Peyer's patch (tissue), 4 donors: ENCODE data around the gene ACTR8. TPM values are rescaled to one million over a fixed set of nuclear protein-coding genes. Genes with fewer than 3 reads are reported as not detected.

ENCODE experiments used
- DNase-seq, 3 donors: peaks; one replicate each; pipeline ENCODE4 v3.0.0-alpha.2; 2017 to 2019
- H3K27ac ChIP-seq, 4 donors: fragments of 200-600 bp; sonication (generic); one replicate each; pipeline ENCODE4 v1.5.1; 2016 to 2019
- H3K27me3 ChIP-seq, 2 donors: fragments of 200-600 bp; sonication (generic); one replicate each; pipeline ENCODE4 v1.5.1; 2019
- H3K36me3 ChIP-seq, 3 donors: fragments of 200-600 bp; sonication (generic); one replicate each; pipeline ENCODE4 v1.5.1; 2016 to 2019
- H3K4me1 ChIP-seq, 4 donors: fragments of 200-600 bp; sonication (generic); one replicate each; pipeline ENCODE4 v1.5.1; 2016 to 2019
- H3K4me3 ChIP-seq, 4 donors: fragments of 200-600 bp; sonication (generic); 1 replicate in 3 of 4; 2 replicates in 1 of 4; pipeline ENCODE4 v1.5.1; 2016 to 2019; ENCODE audit warnings: mild to moderate bottlenecking in 1 of 4
- H3K9me3 ChIP-seq, 4 donors: fragments of 200-600 bp; sonication (generic); one replicate each; pipeline ENCODE4 v1.5.1; 2016 to 2019; ENCODE audit warnings: mild to moderate bottlenecking in 1 of 4
- POLR2A ChIP-seq, 2 donors: fragments of 450-650 bp; IDR thresholded peaks; one replicate each; pipeline ENCODE4 v1.5.1; 2017; ENCODE audit warnings: antibody characterized with exemption in 2 of 2, mild to moderate bottlenecking in 2 of 2, moderate library complexity in 2 of 2
- total RNA-seq, 4 donors: library from RNA; depleted of rRNA; stranded (reverse); fragments of >200 nt; gene quantifications; one replicate each; pipeline ENCODE4 v1.1.0, GENCODE V29; 2016
- TF ChIP-seq, protein P1 (sequence below), 6 experiments: fragments of 450-650 bp in 4 of 6; fragments of 200-600 bp in 2 of 6; sonication (generic) in 1 of 6; IDR thresholded peaks; one replicate each; pipeline ENCODE4 v1.5.1; 2017 to 2019; ENCODE audit warnings: antibody characterized with exemption in 6 of 6, mild to moderate bottlenecking in 3 of 6, moderate library complexity in 1 of 6

Gene ACTR8
- total RNA-seq, 4 donors from 2014 or later, result 13.7 to 53.6 (median 24.9) TPM

- H3K9me3 ChIP-seq, result no peaks in the 10 kb centered on the region
- no peak for DNase-seq
- H3K4me3 ChIP-seq, result no peak overlapping the region
- H3K27ac ChIP-seq, result no peak overlapping the region
- H3K36me3 ChIP-seq, result no peaks in the 10 kb centered on the region
- no peaks in the 10 kb centered on the region for H3K4me1 ChIP-seq
- TF ChIP-seq, protein P1, sequence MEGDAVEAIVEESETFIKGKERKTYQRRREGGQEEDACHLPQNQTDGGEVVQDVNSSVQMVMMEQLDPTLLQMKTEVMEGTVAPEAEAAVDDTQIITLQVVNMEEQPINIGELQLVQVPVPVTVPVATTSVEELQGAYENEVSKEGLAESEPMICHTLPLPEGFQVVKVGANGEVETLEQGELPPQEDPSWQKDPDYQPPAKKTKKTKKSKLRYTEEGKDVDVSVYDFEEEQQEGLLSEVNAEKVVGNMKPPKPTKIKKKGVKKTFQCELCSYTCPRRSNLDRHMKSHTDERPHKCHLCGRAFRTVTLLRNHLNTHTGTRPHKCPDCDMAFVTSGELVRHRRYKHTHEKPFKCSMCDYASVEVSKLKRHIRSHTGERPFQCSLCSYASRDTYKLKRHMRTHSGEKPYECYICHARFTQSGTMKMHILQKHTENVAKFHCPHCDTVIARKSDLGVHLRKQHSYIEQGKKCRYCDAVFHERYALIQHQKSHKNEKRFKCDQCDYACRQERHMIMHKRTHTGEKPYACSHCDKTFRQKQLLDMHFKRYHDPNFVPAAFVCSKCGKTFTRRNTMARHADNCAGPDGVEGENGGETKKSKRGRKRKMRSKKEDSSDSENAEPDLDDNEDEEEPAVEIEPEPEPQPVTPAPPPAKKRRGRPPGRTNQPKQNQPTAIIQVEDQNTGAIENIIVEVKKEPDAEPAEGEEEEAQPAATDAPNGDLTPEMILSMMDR (IDR thresholded peaks at IDR 0.05), result no peak
- TF ChIP-seq POLR2A (IDR thresholded peaks at IDR 0.05), result no peak
- H3K27me3 ChIP-seq, result no peaks in the 10 kb centered on the region
Observed at GRCh38 chr3:53902067-53902466, 20.1 kb upstream of the ACTR8 start.

DNA sequence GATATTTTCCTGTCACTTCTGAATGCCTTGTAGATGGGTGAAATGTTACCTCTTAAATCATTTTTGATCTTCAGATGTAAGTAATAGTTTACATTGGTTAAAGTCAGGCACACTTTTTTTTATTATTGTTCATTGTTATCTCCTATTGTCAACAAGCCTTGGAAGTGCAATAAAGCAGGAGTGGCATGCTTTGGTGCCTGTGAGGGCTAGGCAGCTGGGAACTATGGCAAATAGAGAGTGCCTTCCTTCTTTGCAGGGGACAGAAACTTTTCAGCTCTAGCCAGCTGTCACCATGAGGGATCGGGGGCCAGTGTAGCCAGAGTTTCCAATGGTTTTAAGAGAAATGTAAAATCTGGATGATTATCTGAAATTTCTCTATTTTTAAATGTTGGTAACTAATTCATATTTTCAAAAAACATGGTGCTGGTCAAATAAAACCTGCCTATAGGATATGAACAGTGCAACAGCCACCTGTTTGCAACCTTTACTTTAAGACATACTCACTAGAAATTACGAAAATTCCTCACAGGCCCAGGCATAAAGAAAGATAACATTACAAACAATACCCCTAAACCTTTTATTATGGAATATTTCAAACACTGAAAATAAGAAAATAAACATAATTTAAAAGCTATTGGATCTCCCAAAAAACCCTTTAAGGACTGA, 18.8 kb upstream of the ACTR8 start:
- Histone ChIP-seq H3K27me3 (no peaks in the 10 kb centered on the region), H3K27ac (no peak overlapping the region), H3K9me3 (no peaks in the 10 kb centered on the region), H3K4me1 (no peaks in the 10 kb centered on the region), H3K4me3 (no peak overlapping the region), H3K36me3 (no peaks in the 10 kb centered on the region)
- DNase-seq, result no peak
- no peak for TF ChIP-seq POLR2A (IDR thresholded peaks at IDR 0.05)

GRCh38 chr3:53899750-53900149, 17.8 kb upstream of the ACTR8 start:
- TF ChIP-seq POLR2A (IDR thresholded peaks at IDR 0.05), result no peak
- TF ChIP-seq, protein P1 (IDR thresholded peaks at IDR 0.05), result no peak
- DNase-seq, result no peak
- H3K4me3 ChIP-seq, result no peak overlapping the region
- H3K9me3 ChIP-seq, result no peaks in the 10 kb centered on the region
- no peaks in the 10 kb centered on the region for H3K4me1 ChIP-seq
- H3K27ac ChIP-seq, result no peak overlapping the region
- H3K36me3 ChIP-seq, result no peaks in the 10 kb centered on the region
- H3K27me3 ChIP-seq, result no peaks in the 10 kb centered on the region

- Histone ChIP-seq H3K27me3 (no peaks in the 10 kb centered on the region), H3K4me3 (peak overlapping the region; percentile 90 to 98 (median 94)), H3K4me1 (peaks cover 0 to 32% (median 0%) of the 10 kb centered on the region in 4 donors), H3K27ac (peak overlapping the region; percentile 96 to 99 (median 98)), H3K9me3 (no peaks in the 10 kb centered on the region), H3K36me3 (peaks cover 0 to 9% (median 0%) of the 10 kb centered on the region in 3 donors)
- TF ChIP-seq, protein P1 (IDR thresholded peaks at IDR 0.05), result no peak
- no peak for TF ChIP-seq POLR2A (IDR thresholded peaks at IDR 0.05)
- DNase-seq, result no peak
Observed at GRCh38 chr3:53892286-53892637, 10.3 kb upstream of the ACTR8 start.

DNA sequence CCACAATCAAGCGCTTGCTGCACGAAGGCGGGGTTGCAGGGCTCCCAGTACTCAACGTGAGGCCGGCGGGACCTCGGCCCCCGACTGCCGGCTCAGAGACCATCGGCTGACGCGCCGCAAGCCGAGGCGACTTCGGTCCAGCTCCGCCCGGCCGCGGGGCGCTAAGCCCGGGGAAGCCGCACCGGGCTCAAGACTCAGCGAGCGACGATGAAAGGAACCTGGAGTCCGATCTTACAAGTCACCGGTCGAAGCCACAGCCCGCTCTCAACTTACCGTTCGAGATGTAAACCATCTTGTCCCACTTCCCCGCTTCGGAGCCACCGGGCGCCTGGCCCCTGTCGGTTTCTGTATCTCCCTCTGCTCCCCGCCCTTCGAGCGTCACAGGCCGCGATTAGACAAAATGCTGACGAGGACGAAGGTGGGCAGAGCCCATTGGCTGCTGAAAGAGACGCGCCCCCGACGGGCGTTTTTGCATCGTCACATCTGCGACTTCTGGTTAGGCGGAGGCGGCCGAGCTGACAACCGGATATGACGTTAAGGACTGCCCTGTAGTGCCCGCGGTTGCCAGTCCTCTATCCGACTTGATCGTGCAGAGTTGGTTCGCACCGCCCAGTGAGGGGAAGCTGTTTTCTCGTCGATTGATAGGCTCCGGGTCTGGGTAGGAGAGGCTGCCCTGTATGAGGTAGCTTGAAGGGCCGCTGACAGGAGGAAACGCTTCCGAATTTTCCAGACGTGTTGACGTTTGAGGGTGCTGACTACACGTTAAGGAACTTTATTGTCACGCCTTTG, 9.7 kb upstream of the ACTR8 start, which contains the start of gene SELENOK:
TSS of gene SELENOK (minus strand) at position 363 of the 789 bp plus-strand sequence.
- Histone ChIP-seq H3K27me3 (no peaks in the 10 kb centered on the region), H3K9me3 (no peaks in the 10 kb centered on the region), H3K4me3 (peak within 1 kb of the TSS; percentile 90 to 98 (median 94)), H3K36me3 (peaks cover 0 to 12% (median 0%) of the 10 kb centered on the region in 3 donors), H3K4me1 (peaks cover 0 to 32% (median 0%) of the 10 kb centered on the region in 4 donors), H3K27ac (peak within 1 kb of the TSS; percentile 96 to 99 (median 98))
- peak; percentile 99 to 100 (median 99) for DNase-seq
- peak; percentile 98 to 99 for TF ChIP-seq POLR2A (IDR thresholded peaks at IDR 0.05)
- TF ChIP-seq, protein P1 (IDR thresholded peaks at IDR 0.05), result peak in 2 of 6 experiments; percentile 12 to 19
